HG02678 (cell line): Measurements from ENCODE around the gene CAPN12.

Experiments
- ATAC-seq: cut with Tn5 transposase; IDR thresholded peaks from one replicate; pipeline ENCODE4 v1.9.1; 2021; ENCODE audit warnings: mild to moderate bottlenecking, moderate library complexity; ENCODE audit not compliant: unreplicated experiment

The CAPN12 gene

GRCh38 chr19:38682872-38683392 is 61.3 kb downstream of the CAPN12 start:
- ATAC-seq = no peak

GRCh38 chr19:38682195-38682867 is 61.9 kb downstream of the CAPN12 start:
- no peak for ATAC-seq
